NCI-H146 treated with DMSO at 0.1 percent for 48 hours (cell line): ENCODE measurements around the gene SNX13.

Source experiments
- DNase-seq: peaks from one replicate; lab custom pipeline; 2025; ENCODE audit not compliant: unreplicated experiment; lab: John Stamatoyannopoulos, UW

The SNX13 gene

GRCh38 chr7:17948526-17949238 is 8.4 kb upstream of the SNX13 start:
- DNase-seq = no peak

GRCh38 chr7:17947620-17948019 is 7.3 kb upstream of the SNX13 start:
- DNase-seq = no peak

GRCh38 chr7:17946591-17946990 is 6.3 kb upstream of the SNX13 start:
- DNase-seq = no peak

GRCh38 chr7:17944720-17945119 is 4.4 kb upstream of the SNX13 start:
- DNase-seq = no peak

GRCh38 chr7:17943006-17943405 is 2.7 kb upstream of the SNX13 start:
- DNase-seq = no peak

- no peak for DNase-seq
Observed at GRCh38 chr7:17942231-17942630, 1.9 kb upstream of the SNX13 start.

- peak; percentile 50 for DNase-seq
Observed at GRCh38 chr7:17940951-17941431, 697 bp upstream of the SNX13 start.

- peak; percentile 52 for DNase-seq
Observed at GRCh38 chr7:17939606-17940301, 540 bp downstream of the SNX13 start.

- no peak for DNase-seq
Observed at GRCh38 chr7:17939211-17939605, 1.1 kb downstream of the SNX13 start.

GRCh38 chr7:17937506-17938120 is 2.7 kb downstream of the SNX13 start:
- no peak for DNase-seq

GRCh38 chr7:17936321-17936720 is 4.0 kb downstream of the SNX13 start:
- DNase-seq = no peak

- DNase-seq = no peak
Observed at GRCh38 chr7:17934612-17935240, 5.6 kb downstream of the SNX13 start.

GRCh38 chr7:17934094-17934493 is 6.2 kb downstream of the SNX13 start:
- DNase-seq = no peak

GRCh38 chr7:17932770-17933169 is 7.5 kb downstream of the SNX13 start:
- no peak for DNase-seq

GRCh38 chr7:17931069-17931468 is 9.2 kb downstream of the SNX13 start:
- no peak for DNase-seq

- DNase-seq = no peak
Observed at GRCh38 chr7:17930546-17930945, 9.7 kb downstream of the SNX13 start.

GRCh38 chr7:17929647-17930395 is 10.5 kb downstream of the SNX13 start:
- no peak for DNase-seq

- DNase-seq = no peak
Observed at GRCh38 chr7:17928055-17928454, 12.2 kb downstream of the SNX13 start.

GRCh38 chr7:17921857-17922416 is 18.4 kb downstream of the SNX13 start:
- DNase-seq = no peak

- no peak for DNase-seq
Observed at GRCh38 chr7:17917842-17918241, 22.5 kb downstream of the SNX13 start.

- no peak for DNase-seq
Observed at GRCh38 chr7:17916786-17917185, 23.5 kb downstream of the SNX13 start.
